Astrocyte (in vitro differentiated cells and primary cell): Measurements from ENCODE around the gene CCDC126.

Source experiments
- EZH2 ChIP-seq: IDR thresholded peaks from 2 replicates; pipeline ENCODE4 v1.6.1; 2012; ENCODE audit warnings: mild to moderate bottlenecking, low read length, inconsistent platforms; ENCODE audit not compliant: insufficient read depth
- TF ChIP-seq, protein P1 (sequence below): IDR thresholded peaks from 2 replicates; pipeline ENCODE4 v1.5.1; 2011; ENCODE audit warnings: low read depth, mild to moderate bottlenecking, inconsistent platforms, low read length, moderate library complexity; ENCODE audit not compliant: insufficient read depth

DNA sequence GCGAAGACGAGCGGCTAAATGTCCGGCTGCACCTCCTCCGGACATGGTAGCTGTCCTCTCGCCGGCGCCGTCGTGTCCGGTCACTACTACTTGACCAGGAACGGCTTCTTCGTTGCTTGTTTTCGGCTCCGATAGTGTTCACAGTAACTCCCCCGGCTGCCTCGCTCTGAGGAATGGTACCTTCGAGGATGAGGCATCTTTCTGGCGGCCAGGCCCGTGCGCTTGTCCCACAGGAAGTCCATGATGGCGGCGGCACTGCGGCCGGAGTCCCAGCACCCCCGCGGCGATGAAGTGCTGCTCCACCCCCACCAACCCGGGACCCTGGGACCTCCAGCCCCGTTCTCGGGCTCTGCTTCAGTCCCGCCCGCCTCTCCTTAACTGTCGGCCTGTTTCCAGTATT is 11.0 kb upstream of the CCDC126 start:
- TF ChIP-seq, protein P1, sequence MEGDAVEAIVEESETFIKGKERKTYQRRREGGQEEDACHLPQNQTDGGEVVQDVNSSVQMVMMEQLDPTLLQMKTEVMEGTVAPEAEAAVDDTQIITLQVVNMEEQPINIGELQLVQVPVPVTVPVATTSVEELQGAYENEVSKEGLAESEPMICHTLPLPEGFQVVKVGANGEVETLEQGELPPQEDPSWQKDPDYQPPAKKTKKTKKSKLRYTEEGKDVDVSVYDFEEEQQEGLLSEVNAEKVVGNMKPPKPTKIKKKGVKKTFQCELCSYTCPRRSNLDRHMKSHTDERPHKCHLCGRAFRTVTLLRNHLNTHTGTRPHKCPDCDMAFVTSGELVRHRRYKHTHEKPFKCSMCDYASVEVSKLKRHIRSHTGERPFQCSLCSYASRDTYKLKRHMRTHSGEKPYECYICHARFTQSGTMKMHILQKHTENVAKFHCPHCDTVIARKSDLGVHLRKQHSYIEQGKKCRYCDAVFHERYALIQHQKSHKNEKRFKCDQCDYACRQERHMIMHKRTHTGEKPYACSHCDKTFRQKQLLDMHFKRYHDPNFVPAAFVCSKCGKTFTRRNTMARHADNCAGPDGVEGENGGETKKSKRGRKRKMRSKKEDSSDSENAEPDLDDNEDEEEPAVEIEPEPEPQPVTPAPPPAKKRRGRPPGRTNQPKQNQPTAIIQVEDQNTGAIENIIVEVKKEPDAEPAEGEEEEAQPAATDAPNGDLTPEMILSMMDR, result no peak
- no peak for TF ChIP-seq EZH2
